A673 (cell line): ENCODE results near the gene ZNF892.

Experiments
- CTCF ChIP-seq: fragments of 300-800, 200-600 bp; sonication (generic); conservative IDR thresholded peaks from 2 replicates; pipeline ENCODE4 v1.5.1; 2017; ENCODE audit warnings: low read depth, mild to moderate bottlenecking, antibody characterized with exemption, low read length, moderate library complexity, mixed read lengths
- EZH2 ChIP-seq: fragments of 200-600 bp; sonication (generic); IDR thresholded peaks from 2 replicates; pipeline ENCODE4 v1.6.1; 2017; ENCODE audit warnings: borderline replicate concordance, low read depth, mild to moderate bottlenecking, mixed read lengths, antibody characterized with exemption, low read length; ENCODE audit not compliant: poor library complexity, severe bottlenecking

GRCh38 chr2:95220449-95220848 is 13.1 kb downstream of the ZNF892 start:
- TF ChIP-seq CTCF (no peak), EZH2 (no peak)
